GM12875 (cell line): ENCODE measurements around the gene PDLIM5.
A peak's percentile ranks its signal among the peaks of the same experiment; 100 is the strongest.

Source experiments
- H3K4me3 ChIP-seq: one replicate; pipeline ENCODE4 v1.5.1; 2011; ENCODE audit warnings: low read depth, low read length, control low read depth
- CTCF ChIP-seq: IDR thresholded peaks from 2 replicates; pipeline ENCODE4 v1.5.1; 2011; ENCODE audit warnings: low read depth, mild to moderate bottlenecking, control low read depth, inconsistent platforms, low read length, moderate library complexity, borderline replicate concordance; ENCODE audit not compliant: insufficient read depth

PDLIM5 gene

GRCh38 chr4:94441838-94442237, 9.9 kb upstream of the PDLIM5 start:
- no peak for TF ChIP-seq CTCF
- H3K4me3 ChIP-seq: no peak overlapping the region

DNA sequence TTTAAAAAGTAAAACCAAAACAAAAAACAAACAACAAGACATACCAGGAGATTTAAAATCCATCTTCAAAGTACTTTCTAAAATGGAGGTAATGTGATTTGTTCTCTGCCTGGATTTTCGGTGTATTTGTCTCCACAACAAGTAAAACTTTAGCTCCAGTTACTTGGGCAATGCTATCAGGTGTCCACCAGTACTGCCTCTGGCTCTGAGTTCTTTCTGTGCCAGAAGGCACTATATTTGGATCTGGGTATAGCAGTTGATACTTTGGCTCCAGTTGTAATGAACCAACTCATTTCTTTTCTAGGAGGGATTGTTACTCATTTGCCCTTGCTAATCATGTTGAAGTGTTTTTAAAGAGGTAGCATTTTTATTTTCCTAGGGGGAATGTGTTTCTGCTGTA, 9.5 kb upstream of the PDLIM5 start:
- no peak for TF ChIP-seq CTCF
- H3K4me3 ChIP-seq: no peak overlapping the region

DNA sequence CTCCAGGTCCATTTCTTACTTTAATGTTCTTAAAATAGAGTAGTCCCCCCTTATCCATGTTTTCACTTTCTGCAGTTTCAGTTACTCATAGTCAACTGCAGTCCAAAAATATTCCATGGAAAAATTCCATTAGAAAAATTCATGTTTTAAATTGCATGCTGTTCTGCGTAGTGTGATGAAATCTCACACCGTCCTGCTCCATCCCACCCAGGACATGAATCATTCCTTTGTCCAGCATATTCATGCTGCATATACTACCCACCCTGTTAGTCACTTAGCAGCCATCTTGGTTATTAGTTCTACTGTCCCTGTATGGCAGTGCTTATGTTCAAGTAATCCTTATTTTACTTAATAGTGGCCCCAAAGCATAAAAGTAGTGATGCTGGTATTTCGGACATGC, 5.4 kb upstream of the PDLIM5 start:
- no peak for TF ChIP-seq CTCF
- no peak overlapping the region for H3K4me3 ChIP-seq

DNA sequence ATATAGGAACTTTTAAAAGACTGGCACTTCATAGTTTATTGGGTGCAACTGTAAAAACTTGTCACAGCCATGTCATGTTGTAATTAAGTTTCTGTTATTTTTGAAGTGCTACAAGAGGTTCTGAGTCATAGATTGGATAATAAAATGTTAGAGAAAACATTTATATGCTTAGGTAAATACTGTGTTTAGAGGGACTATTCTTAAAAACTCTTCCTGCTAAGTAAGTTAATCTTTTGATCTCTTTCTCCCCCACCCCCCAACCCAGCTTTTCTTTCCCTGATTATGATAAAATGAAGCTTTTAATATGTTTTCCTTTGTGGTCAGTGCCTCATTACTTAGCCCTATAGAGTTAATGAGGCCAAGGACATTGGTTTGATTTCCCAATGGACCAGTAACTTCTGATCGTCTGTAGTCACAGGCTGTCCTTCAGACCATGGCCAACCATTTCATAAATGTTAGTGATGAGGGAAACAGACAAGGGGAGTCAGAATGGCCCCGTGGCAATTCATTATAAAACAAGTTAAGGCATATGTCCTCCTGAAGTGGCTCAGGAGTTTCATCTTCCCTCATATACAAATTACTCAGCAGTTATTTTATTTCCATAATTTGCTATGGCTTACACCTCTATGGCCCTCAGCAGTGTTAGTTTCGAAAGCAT, 3.9 kb upstream of the PDLIM5 start:
- H3K4me3 ChIP-seq: no peak overlapping the region
- TF ChIP-seq CTCF: no peak

- H3K4me3 ChIP-seq: no peak overlapping the region
- no peak for TF ChIP-seq CTCF
Observed at GRCh38 chr4:94448815-94449375, 2.8 kb upstream of the PDLIM5 start.

GRCh38 chr4:94451051-94451694, 569 bp upstream of the PDLIM5 start:
- peak overlapping the region; percentile 98 for H3K4me3 ChIP-seq
- TF ChIP-seq CTCF: no peak
